Measurements from ENCODE around the gene CXCL8. TPM values are rescaled to one million over a fixed set of nuclear protein-coding genes. Genes with fewer than 3 reads are reported as not detected.

Gene CXCL8
- total RNA-seq, 2 donors from 2014 or later, result 2.6 to 7.9 TPM

DNA sequence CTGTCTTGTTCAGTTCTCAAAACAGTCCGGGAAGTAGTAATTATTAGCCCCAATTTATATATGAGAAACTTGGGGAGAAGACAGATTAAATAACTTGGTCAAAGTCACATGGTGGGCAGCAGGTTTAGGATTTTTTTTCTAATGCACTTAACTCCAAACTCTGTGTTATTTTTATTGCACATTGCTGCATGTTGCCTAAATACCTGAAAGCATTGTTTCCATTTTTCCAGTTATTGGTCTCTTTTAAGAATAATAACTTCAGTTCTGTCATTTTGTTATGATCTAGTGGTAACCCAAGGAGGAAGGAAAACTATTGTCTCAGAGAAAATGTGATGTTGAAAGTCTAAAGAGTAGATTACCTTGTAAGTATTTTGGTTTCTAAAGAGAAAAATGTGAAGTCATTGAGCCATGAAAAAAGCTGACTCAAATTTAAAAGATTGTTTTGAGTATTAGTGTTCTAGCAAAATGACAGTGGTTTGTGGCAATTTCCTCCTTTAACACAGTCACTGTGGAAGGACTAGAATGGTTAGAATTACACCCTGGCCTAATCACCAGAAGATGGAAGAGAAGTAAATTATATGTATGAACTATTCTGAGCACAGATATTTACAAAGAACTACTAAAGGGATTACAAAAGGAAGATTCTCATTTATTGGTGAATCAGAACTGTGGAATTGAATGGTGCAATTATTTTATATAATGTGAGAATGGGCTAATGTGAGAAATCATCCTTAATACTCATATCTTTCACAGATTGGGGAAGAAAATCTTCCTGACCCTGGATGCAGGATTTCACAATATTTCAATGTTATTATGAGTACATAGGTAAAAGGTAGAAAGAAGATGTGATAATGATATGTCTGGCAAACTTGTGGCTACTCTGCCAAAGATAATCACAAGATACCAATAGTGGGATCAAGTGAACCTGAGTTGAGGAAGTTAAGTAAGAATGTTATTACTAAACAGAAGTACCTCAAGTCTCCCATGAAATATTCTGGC lies 21.7 kb upstream of the CXCL8 start:
- Histone ChIP-seq H3K4me1 (no peaks in the 10 kb centered on the region), H3K27ac (no peak overlapping the region), H3K36me3 (no peaks in the 10 kb centered on the region), H3K4me3 (no peak overlapping the region), H3K27me3 (no peaks in the 10 kb centered on the region), H3K9me3 (no peaks in the 10 kb centered on the region)
- TF ChIP-seq, protein P1, sequence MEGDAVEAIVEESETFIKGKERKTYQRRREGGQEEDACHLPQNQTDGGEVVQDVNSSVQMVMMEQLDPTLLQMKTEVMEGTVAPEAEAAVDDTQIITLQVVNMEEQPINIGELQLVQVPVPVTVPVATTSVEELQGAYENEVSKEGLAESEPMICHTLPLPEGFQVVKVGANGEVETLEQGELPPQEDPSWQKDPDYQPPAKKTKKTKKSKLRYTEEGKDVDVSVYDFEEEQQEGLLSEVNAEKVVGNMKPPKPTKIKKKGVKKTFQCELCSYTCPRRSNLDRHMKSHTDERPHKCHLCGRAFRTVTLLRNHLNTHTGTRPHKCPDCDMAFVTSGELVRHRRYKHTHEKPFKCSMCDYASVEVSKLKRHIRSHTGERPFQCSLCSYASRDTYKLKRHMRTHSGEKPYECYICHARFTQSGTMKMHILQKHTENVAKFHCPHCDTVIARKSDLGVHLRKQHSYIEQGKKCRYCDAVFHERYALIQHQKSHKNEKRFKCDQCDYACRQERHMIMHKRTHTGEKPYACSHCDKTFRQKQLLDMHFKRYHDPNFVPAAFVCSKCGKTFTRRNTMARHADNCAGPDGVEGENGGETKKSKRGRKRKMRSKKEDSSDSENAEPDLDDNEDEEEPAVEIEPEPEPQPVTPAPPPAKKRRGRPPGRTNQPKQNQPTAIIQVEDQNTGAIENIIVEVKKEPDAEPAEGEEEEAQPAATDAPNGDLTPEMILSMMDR (IDR thresholded peaks at IDR 0.05), result no peak
- DNase-seq (ENCODE audit: low spot score), result no peak

DNA sequence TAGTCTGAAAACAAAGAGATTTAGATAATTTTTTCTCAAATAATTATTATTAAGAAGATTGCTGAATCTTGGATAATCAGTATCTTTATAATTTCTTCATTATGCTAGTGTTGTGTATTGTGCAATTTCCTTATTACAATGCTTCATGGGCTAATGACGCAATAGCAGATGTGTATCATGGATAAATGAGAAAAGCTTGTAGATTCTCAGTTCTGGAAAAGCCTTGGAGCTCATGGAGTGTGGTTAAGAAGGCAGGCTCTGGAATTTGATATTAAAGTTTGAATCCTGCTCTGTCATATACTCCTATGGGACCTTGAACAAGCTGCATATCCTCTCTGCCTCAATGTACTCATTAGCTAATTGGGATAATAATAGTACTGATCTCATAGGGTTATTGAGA lies 18.9 kb upstream of the CXCL8 start:
- H3K27ac ChIP-seq, result no peak overlapping the region
- TF ChIP-seq, protein P1 (IDR thresholded peaks at IDR 0.05), result no peak
- no peaks in the 10 kb centered on the region for H3K9me3 ChIP-seq
- H3K27me3 ChIP-seq, result no peaks in the 10 kb centered on the region
- H3K4me1 ChIP-seq, result no peaks in the 10 kb centered on the region
- DNase-seq (ENCODE audit: low spot score), result no peak
- no peaks in the 10 kb centered on the region for H3K36me3 ChIP-seq
- H3K4me3 ChIP-seq, result no peak overlapping the region

DNA sequence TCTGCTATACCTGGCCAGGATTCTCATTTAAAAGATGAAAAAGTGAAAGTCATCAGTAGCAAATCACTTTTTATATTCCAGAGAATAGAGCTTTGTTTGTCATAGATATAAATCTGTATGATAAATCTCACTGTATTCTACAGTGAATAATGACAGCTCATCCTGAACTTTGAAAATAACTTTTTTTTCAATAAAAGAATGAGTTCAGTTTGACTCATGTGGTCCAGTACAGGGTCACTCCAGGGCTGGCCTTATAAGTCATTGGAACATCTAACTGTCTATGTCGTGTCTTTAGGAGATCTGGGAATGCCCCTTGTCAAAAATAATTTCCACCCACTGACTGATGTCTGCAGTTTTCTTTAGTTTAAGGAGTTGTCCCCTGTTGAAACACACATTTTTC lies 18.5 kb upstream of the CXCL8 start:
- H3K27ac ChIP-seq, result no peak overlapping the region
- H3K4me3 ChIP-seq, result no peak overlapping the region
- H3K27me3 ChIP-seq, result no peaks in the 10 kb centered on the region
- no peaks in the 10 kb centered on the region for H3K36me3 ChIP-seq
- TF ChIP-seq, protein P1 (IDR thresholded peaks at IDR 0.05), result no peak
- no peaks in the 10 kb centered on the region for H3K9me3 ChIP-seq
- no peaks in the 10 kb centered on the region for H3K4me1 ChIP-seq
- no peak for DNase-seq (ENCODE audit: low spot score)

DNA sequence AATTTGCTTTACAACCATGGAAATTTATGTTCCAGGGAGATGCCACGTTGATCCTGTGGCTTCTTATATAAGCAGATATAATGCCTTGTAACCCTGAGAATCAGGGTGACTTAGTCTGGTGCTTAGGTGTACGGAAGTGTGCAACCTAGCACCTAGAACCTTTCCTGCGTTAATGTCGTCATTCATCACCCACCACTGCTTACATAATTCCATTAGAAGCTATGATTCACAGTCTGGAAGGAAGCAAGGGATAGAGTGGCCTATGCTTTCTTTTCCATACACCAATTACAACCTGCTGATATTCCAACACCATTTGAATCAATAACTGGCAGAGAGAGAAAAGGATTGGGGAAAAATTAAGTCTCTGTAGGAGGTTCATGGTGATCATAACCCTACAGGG lies 17.3 kb upstream of the CXCL8 start:
- TF ChIP-seq, protein P1 (IDR thresholded peaks at IDR 0.05), result no peak

DNA sequence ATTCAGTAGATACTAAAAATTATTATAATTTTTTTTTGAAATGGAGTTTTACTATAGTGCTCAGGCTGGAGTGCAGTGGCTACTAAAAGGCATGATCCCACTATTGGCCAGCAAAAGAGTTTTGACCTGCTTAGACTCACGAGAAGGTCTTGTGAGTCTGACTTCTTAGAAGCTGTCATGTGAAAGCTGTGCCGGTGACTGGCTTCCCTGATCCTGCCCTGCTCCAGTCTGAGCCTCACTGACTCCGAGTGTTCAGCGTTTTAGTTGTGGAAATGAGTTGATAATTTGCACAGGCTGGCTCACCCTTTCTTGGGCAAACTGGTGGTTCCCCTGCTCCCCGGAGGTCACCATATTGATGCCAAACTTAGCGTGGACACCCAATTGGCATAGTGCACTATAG lies 16.4 kb upstream of the CXCL8 start:
- no peak for DNase-seq (ENCODE audit: low spot score)
- Histone ChIP-seq H3K9me3 (no peaks in the 10 kb centered on the region), H3K27ac (no peak overlapping the region), H3K4me1 (no peaks in the 10 kb centered on the region), H3K27me3 (no peaks in the 10 kb centered on the region), H3K36me3 (no peaks in the 10 kb centered on the region), H3K4me3 (no peak overlapping the region)
- TF ChIP-seq, protein P1 (IDR thresholded peaks at IDR 0.05), result no peak

More for the DNA sequence above, 17.3 kb upstream of the CXCL8 start:
- Histone ChIP-seq H3K36me3 (no peaks in the 10 kb centered on the region), H3K4me1 (no peaks in the 10 kb centered on the region), H3K27ac (no peak overlapping the region), H3K9me3 (no peaks in the 10 kb centered on the region), H3K4me3 (no peak overlapping the region), H3K27me3 (no peaks in the 10 kb centered on the region)
- no peak for DNase-seq (ENCODE audit: low spot score)
